Keratinocyte (primary cell): ENCODE data around the gene ENGASE.

ENCODE experiments used
- CTCF ChIP-seq, 3 experiments: IDR thresholded peaks in 1 of 3; conservative IDR thresholded peaks in 1 of 3; optimal IDR thresholded peaks in 1 of 3; 2 replicates in 2 of 3; 3 replicates in 1 of 3; pipeline versions ENCODE3 to v1.5.1; 2011; ENCODE audit warnings: low read length in 3 of 3, mild to moderate bottlenecking in 3 of 3, moderate library complexity in 2 of 3, control low read depth in 1 of 3, inconsistent platforms in 1 of 3; ENCODE audit not compliant: insufficient read depth in 2 of 3; ENCODE audit errors: extremely low read depth in 1 of 3
- EZH2 ChIP-seq: IDR thresholded peaks from one replicate; pipeline ENCODE4 v1.6.1; 2012; ENCODE audit warnings: inconsistent platforms, mild to moderate bottlenecking, low read length, moderate library complexity

GRCh38 chr17:79054200-79054960 lies 20.2 kb upstream of the ENGASE start:
- TF ChIP-seq CTCF (optimal IDR thresholded peaks at IDR 0.05 in 1 of 3, IDR thresholded peaks at IDR 0.05 in 1 of 3, conservative IDR thresholded peaks at IDR 0.05 in 1 of 3; ENCODE audit: extremely low read depth in 1 of 3, insufficient read depth in 2 of 3, low read length in 3 of 3) (no peak), EZH2 (no peak)
